SK-N-MC (cell line): Measurements from ENCODE around the gene ADD1.

ENCODE experiments used
- EZH2 ChIP-seq: fragments of 200-600 bp; sonication (generic); IDR thresholded peaks from one replicate; pipeline ENCODE4 v1.6.1; 2017; ENCODE audit warnings: antibody characterized with exemption
- FOXP2 ChIP-seq: optimal IDR thresholded peaks from 2 replicates; pipeline ENCODE3; 2011; ENCODE audit warnings: mild to moderate bottlenecking, moderate library complexity; ENCODE audit not compliant: insufficient read depth; ENCODE audit errors: extremely low read length, control extremely low read depth
- POLR2AphosphoS5 ChIP-seq: IDR thresholded peaks from 2 replicates; pipeline ENCODE4 v1.6.1; 2012; ENCODE audit warnings: mild to moderate bottlenecking, low read depth, low read length, borderline replicate concordance

GRCh38 chr4:2928242-2929176 lies 84.9 kb downstream of the ADD1 start:
- TF ChIP-seq EZH2: no peak
- TF ChIP-seq POLR2AphosphoS5: no peak
- TF ChIP-seq FOXP2: no peak
